SK-N-SH (cell line): ENCODE results near the gene ZNF454. TPM values are rescaled to one million over a fixed set of nuclear protein-coding genes. Genes with fewer than 3 reads are reported as not detected.

Source experiments
- CTCF ChIA-PET: fragments of 300-600, 350-600 bp; formaldehyde crosslinking; extraction: SDS; loops from one replicate; lab custom pipeline; 2021; lab: Yijun Ruan, JAX
- POLR2A ChIA-PET: fragments of 350-600 bp; sonication (Branson Sonifier 250); formaldehyde crosslinking; extraction: SDS; loops from one replicate; lab custom pipeline; 2020; ENCODE audit warnings: antibody characterized with exemption, inconsistent platforms; lab: Yijun Ruan, JAX
- DNase-seq: peaks from one replicate; pipeline ENCODE4 v3.0.0; 2012
- H2AFZ ChIP-seq: fragments of 200-600 bp; sonication (generic); 2 replicates; pipeline ENCODE4 v1.8.1; 2016; ENCODE audit warnings: antibody characterized with exemption, mild to moderate bottlenecking, low read depth
- H3F3A ChIP-seq: fragments of 200-600 bp; sonication (generic); replicated peaks from 2 replicates; pipeline ENCODE3; 2016; ENCODE audit warnings: antibody characterized with exemption, mild to moderate bottlenecking; ENCODE audit not compliant: insufficient read depth
- H3K27ac ChIP-seq, 2 experiments: fragments of 200-500 bp in 1 of 2; fragments of 200-600 bp in 1 of 2; sonication (Bioruptor generic) in 1 of 2; sonication (generic), shearing (Covaris generic) in 1 of 2; 2 replicates each; pipeline versions ENCODE4 v1.5.1 to v1.6.1; 2014 to 2016; ENCODE audit warnings: low read depth in 2 of 2, inconsistent platforms in 1 of 2, low read length in 1 of 2, mild to moderate bottlenecking in 1 of 2, mixed read lengths in 1 of 2
- H3K27me3 ChIP-seq: fragments of 200-600 bp; sonication (generic), shearing (Covaris generic); 2 replicates; pipeline ENCODE4 v1.6.1; 2016; ENCODE audit warnings: mixed run types; ENCODE audit not compliant: insufficient read depth
- H3K36me3 ChIP-seq, 2 experiments: fragments of 200-500 bp in 1 of 2; fragments of 200-600 bp in 1 of 2; sonication (Bioruptor generic) in 1 of 2; sonication (generic) in 1 of 2; replicated peaks in 1 of 2; 2 replicates each; pipeline versions ENCODE3 to v1.5.1; 2014 to 2016; ENCODE audit warnings: low read length in 1 of 2, mild to moderate bottlenecking in 1 of 2; ENCODE audit not compliant: insufficient read depth in 2 of 2, control insufficient read depth in 1 of 2
- H3K4me1 ChIP-seq, 2 experiments: fragments of 200-500 bp in 1 of 2; fragments of 200-600 bp in 1 of 2; sonication (Bioruptor generic) in 1 of 2; sonication (generic), shearing (Covaris generic) in 1 of 2; 2 replicates each; pipeline versions ENCODE4 v1.5.1 to v1.6.1; 2014 to 2016; ENCODE audit warnings: low read depth in 1 of 2, low read length in 1 of 2, mixed run types in 1 of 2; ENCODE audit not compliant: insufficient read depth in 2 of 2, control insufficient read depth in 1 of 2
- H3K4me2 ChIP-seq: fragments of 200-600 bp; sonication (generic), shearing (Covaris generic); 2 replicates; pipeline ENCODE4 v1.6.1; 2017; ENCODE audit warnings: mixed run types
- H3K4me3 ChIP-seq, 2 experiments: fragments of 200-500 bp in 1 of 2; fragments of 200-600 bp in 1 of 2; sonication (Bioruptor generic) in 1 of 2; sonication (generic), shearing (Covaris generic) in 1 of 2; 2 replicates each; pipeline versions ENCODE4 v1.5.1 to v1.8.1; 2014 to 2016; ENCODE audit warnings: low read depth in 2 of 2, inconsistent platforms in 1 of 2, low read length in 1 of 2, mild to moderate bottlenecking in 1 of 2, mixed read lengths in 1 of 2, moderate library complexity in 1 of 2
- H3K79me2 ChIP-seq: fragments of 200-600 bp; sonication (generic); 2 replicates; pipeline ENCODE4 v1.8.1; 2017; ENCODE audit warnings: mild to moderate bottlenecking; ENCODE audit not compliant: insufficient read depth
- H3K9ac ChIP-seq: fragments of 200-600 bp; sonication (generic); 2 replicates; pipeline ENCODE4 v1.6.1; 2017; ENCODE audit warnings: mixed run types
- H3K9me2 ChIP-seq: fragments of 200-600 bp; sonication (generic); 2 replicates; pipeline ENCODE4 v1.6.1; 2017; ENCODE audit warnings: mixed run types
- H3K9me3 ChIP-seq: fragments of 200-600 bp; sonication (generic); 2 replicates; pipeline ENCODE4 v1.6.1; 2017; ENCODE audit warnings: mixed run types, mild to moderate bottlenecking, moderate library complexity
- H4K20me1 ChIP-seq: fragments of 200-600 bp; sonication (generic); 2 replicates; pipeline ENCODE4 v1.6.1; 2017; ENCODE audit warnings: mild to moderate bottlenecking, mixed run types; ENCODE audit not compliant: insufficient read depth
- FOXJ3 ChIP-seq: sonication (generic); formaldehyde crosslinking; IDR thresholded peaks from 2 replicates; pipeline ENCODE4 v1.5.1; 2020; ENCODE audit warnings: mild to moderate bottlenecking, missing genetic modification reagents
- JUND ChIP-seq: IDR thresholded peaks from 2 replicates; pipeline ENCODE4 v1.4.0; 2012
- MEF2A ChIP-seq: IDR thresholded peaks from 2 replicates; pipeline ENCODE4 v1.4.0; 2012; ENCODE audit warnings: low read depth, borderline replicate concordance
- SMC3 ChIP-seq: IDR thresholded peaks from 2 replicates; pipeline ENCODE4 v1.6.1; 2012; ENCODE audit warnings: low read depth, low read length, improper control_type of control experiment
- WGBS: methylation state at CpG from one replicate; pipeline ENCODE4 v1.1.6; 2017; ENCODE audit warnings: low lambda C conversion rate; 5-methylcytosine and 5-hydroxymethylcytosine counted together
- polyA plus RNA-seq, 3 experiments: library from polyadenylated mRNA; depleted of rRNA; stranded (reverse); fragments of >200 nt; gene quantifications; 2 replicates each; pipeline ENCODE4 v1.2.3, GENCODE V29; 2012
- TF ChIP-seq, protein P1 (sequence below): fragments of 200-600 bp; sonication (generic); IDR thresholded peaks from 2 replicates; pipeline ENCODE4 v1.6.1; 2017; ENCODE audit warnings: antibody characterized with exemption, mild to moderate bottlenecking, moderate library complexity
- TF ChIP-seq, protein P2 (sequence below): fragments of 150-350 bp; IDR thresholded peaks from 2 replicates; pipeline ENCODE4 v1.6.1; 2016; ENCODE audit warnings: mild to moderate bottlenecking, low read depth, low read length

ZNF454 gene
- polyA plus RNA-seq, 1 of the 3 experiments (the other 2 are of a cell fraction), result 0.15 TPM

DNA sequence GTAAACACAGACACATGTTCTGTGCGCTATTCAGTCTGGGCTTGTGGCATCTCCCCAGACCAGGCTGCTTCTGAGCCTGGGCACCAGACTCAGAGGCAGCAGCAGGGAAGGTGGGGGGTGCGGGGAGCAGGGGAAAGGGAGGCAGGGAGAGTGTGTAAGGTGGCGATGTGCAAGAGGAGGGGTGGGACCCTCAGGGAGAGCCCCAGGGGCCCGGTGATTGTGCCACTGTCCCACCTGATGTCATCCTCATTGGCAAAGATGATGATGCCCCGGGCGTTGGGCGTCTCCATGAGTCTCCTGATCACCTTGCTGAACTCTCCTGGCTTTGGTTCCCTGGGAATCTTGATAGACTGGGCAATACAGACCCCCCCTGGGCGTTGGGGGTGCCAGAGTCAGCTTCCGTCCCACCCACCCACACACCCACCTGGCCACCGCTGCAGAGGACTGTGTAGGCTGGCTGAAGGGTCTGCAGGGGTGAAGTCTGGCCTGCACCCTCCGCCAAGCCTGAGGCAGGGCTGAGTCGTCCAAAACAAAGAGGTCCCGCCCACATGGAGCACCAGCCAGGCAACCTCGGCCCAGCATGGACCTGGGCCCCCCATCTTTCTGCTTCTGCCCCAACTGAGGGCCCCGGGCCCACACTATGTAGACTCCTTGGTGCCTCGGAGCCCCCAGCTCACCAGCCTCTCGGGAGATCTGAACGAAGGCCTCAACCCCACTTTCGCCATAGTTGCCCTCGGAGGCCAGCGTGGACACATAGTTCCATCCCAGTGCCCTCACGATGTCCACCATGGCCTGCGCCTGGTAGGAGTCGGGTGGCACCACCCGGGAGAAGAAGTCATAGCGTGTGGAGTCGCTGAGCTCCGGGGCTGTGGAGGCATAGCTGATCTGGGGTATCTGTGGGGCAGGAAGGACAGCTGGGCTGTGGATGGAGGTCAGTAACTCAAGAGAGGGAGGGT is 50.5 kb downstream of the ZNF454 start:
- Histone ChIP-seq H3K4me1 (no peaks in the 10 kb centered on the region; a peak in 1 of 4 replicates), H3K9me3 (no peaks in the 10 kb centered on the region), H4K20me1 (no peaks in the 10 kb centered on the region), H3K27me3 (no peaks in the 10 kb centered on the region), H3K9me2 (no peaks in the 10 kb centered on the region), H3K79me2 (no peaks in the 10 kb centered on the region), H3K27ac (no peak overlapping the region), H3K4me2 (no peak overlapping the region), H3K4me3 (no peak overlapping the region), H2AFZ (no peak overlapping the region), H3K9ac (no peak overlapping the region), H3K36me3 (no peaks in the 10 kb centered on the region), H3F3A (no peaks in the 10 kb centered on the region)
- 35% methylated on average over 23 of the region's 28 CpGs for WGBS
- TF ChIP-seq FOXJ3, result no peak
- no peak for TF ChIP-seq SMC3
- no peak for DNase-seq
- ChIA-PET CTCF (interaction anchor here (0.6 kb wide), 1 partner anchor 55 kb away, joined by 3 read pairs; no protein-coding TSS in a partner anchor), POLR2A (no interaction called here)

DNA sequence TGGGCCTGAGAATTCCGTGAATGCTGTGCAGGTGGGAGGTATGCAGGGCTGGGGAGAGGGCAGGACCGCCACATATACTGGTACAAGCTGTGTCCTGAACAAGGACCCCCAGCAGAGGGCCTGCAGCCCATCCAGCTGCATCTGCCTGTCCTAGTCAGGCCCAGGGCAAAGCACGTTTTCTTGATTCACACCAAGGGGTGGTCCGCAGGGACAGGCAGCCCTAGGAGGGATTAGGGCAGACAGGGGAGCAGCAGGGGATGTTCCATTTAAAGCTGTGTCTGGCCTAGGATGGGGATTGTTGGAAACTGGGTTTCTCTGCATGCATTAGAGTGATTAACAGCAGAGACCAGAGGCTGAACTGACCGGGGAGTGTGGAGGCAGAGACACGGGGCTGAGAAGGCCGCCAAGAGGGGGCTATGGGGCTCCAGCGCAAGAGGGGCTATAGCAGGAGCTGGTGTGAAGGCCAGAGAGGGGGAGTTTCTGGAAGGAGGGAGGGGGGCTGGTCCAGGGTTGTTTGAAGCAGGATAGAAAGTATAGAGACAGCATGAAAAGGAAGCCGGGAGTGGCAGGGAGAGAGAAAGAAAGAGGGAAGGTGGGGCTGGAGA is 51.4 kb downstream of the ZNF454 start:
- DNase-seq, result no peak
- POLR2A ChIA-PET, result no interaction called here

More for the DNA sequence above, 51.4 kb downstream of the ZNF454 start:
- no peak overlapping the region for H2AFZ ChIP-seq
- no peaks in the 10 kb centered on the region for H3K27me3 ChIP-seq
- TF ChIP-seq JUND (no peak), MEF2A (no peak), SMC3 (no peak)
- TF ChIP-seq, protein P1, sequence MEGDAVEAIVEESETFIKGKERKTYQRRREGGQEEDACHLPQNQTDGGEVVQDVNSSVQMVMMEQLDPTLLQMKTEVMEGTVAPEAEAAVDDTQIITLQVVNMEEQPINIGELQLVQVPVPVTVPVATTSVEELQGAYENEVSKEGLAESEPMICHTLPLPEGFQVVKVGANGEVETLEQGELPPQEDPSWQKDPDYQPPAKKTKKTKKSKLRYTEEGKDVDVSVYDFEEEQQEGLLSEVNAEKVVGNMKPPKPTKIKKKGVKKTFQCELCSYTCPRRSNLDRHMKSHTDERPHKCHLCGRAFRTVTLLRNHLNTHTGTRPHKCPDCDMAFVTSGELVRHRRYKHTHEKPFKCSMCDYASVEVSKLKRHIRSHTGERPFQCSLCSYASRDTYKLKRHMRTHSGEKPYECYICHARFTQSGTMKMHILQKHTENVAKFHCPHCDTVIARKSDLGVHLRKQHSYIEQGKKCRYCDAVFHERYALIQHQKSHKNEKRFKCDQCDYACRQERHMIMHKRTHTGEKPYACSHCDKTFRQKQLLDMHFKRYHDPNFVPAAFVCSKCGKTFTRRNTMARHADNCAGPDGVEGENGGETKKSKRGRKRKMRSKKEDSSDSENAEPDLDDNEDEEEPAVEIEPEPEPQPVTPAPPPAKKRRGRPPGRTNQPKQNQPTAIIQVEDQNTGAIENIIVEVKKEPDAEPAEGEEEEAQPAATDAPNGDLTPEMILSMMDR, result no peak
- TF ChIP-seq, protein P2, sequence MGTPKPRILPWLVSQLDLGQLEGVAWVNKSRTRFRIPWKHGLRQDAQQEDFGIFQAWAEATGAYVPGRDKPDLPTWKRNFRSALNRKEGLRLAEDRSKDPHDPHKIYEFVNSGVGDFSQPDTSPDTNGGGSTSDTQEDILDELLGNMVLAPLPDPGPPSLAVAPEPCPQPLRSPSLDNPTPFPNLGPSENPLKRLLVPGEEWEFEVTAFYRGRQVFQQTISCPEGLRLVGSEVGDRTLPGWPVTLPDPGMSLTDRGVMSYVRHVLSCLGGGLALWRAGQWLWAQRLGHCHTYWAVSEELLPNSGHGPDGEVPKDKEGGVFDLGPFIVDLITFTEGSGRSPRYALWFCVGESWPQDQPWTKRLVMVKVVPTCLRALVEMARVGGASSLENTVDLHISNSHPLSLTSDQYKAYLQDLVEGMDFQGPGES, result no peak
- TF ChIP-seq, all 33 proteins: peak for 0
- H3K79me2 ChIP-seq, result no peaks in the 10 kb centered on the region
- CTCF ChIA-PET, result no interaction called here
- no peaks in the 10 kb centered on the region for H3K36me3 ChIP-seq
- WGBS, result 9% methylated on average over 6 of the region's 9 CpGs
- H3K9ac ChIP-seq, result no peak overlapping the region
- no peaks in the 10 kb centered on the region for H3F3A ChIP-seq
- H4K20me1 ChIP-seq, result no peaks in the 10 kb centered on the region
- no peak overlapping the region for H3K4me2 ChIP-seq
- no peaks in the 10 kb centered on the region; a peak in 1 of 4 replicates for H3K4me1 ChIP-seq
- H3K9me2 ChIP-seq, result no peaks in the 10 kb centered on the region
- no peak overlapping the region for H3K4me3 ChIP-seq
- H3K9me3 ChIP-seq, result no peaks in the 10 kb centered on the region
- no peak overlapping the region for H3K27ac ChIP-seq
